Measurements from ENCODE around the gene SERPINB10. TPM values are rescaled to one million over a fixed set of nuclear protein-coding genes. Genes with fewer than 3 reads are reported as not detected.

Gene SERPINB10
- total RNA-seq (2014; rRNA removed; shearing (Covaris generic)) = not detected in 2 replicates

GRCh38 chr18:63907664-63908063, at the start of gene SERPINB10:
SERPINB10 (plus strand) TSS chr18:63907958; CDS start chr18:63915511, 7,553 bp downstream.
- in situ Hi-C loops (cut with HindIII; ENCODE audit: low sequenced_read_pairs) = no loop called here
- DNase-seq (ENCODE audit: low spot score) = no peak

- in situ Hi-C loops (cut with HindIII; ENCODE audit: low sequenced_read_pairs) = no loop called here
- no peak for DNase-seq (ENCODE audit: low spot score)
Measured at GRCh38 chr18:63858456-63858855, 49.3 kb upstream of the SERPINB10 start.

GRCh38 chr18:63859781-63860475, 47.8 kb upstream of the SERPINB10 start:
- in situ Hi-C loops (cut with HindIII; ENCODE audit: low sequenced_read_pairs) = no loop called here
- DNase-seq (ENCODE audit: low spot score) = no peak

GRCh38 chr18:63860531-63860930, 47.2 kb upstream of the SERPINB10 start:
- in situ Hi-C loops (cut with HindIII; ENCODE audit: low sequenced_read_pairs) = no loop called here

GRCh38 chr18:63867368-63868125, 40.2 kb upstream of the SERPINB10 start:
- in situ Hi-C loops (cut with HindIII; ENCODE audit: low sequenced_read_pairs) = no loop called here
- DNase-seq (ENCODE audit: low spot score) = no peak

More at GRCh38 chr18:63860531-63860930, 47.2 kb upstream of the SERPINB10 start:
- no peak for DNase-seq (ENCODE audit: low spot score)

- in situ Hi-C loops (cut with HindIII; ENCODE audit: low sequenced_read_pairs) = no loop called here
Measured at GRCh38 chr18:63868546-63868945, 39.2 kb upstream of the SERPINB10 start.

GRCh38 chr18:63869374-63869773, 38.4 kb upstream of the SERPINB10 start:
- no peak for DNase-seq (ENCODE audit: low spot score)
- in situ Hi-C loops (cut with HindIII; ENCODE audit: low sequenced_read_pairs) = no loop called here

More at GRCh38 chr18:63868546-63868945, 39.2 kb upstream of the SERPINB10 start:
- DNase-seq (ENCODE audit: low spot score) = no peak

- DNase-seq (ENCODE audit: low spot score) = no peak
Measured at GRCh38 chr18:63869851-63870250, 37.9 kb upstream of the SERPINB10 start.

GRCh38 chr18:63871836-63872235, 35.9 kb upstream of the SERPINB10 start:
- in situ Hi-C loops (cut with HindIII; ENCODE audit: low sequenced_read_pairs) = no loop called here
- DNase-seq (ENCODE audit: low spot score) = no peak

More at GRCh38 chr18:63869851-63870250, 37.9 kb upstream of the SERPINB10 start:
- in situ Hi-C loops (cut with HindIII; ENCODE audit: low sequenced_read_pairs) = no loop called here

- DNase-seq (ENCODE audit: low spot score) = no peak
- in situ Hi-C loops (cut with HindIII; ENCODE audit: low sequenced_read_pairs) = no loop called here
Measured at GRCh38 chr18:63872586-63872985, 35.2 kb upstream of the SERPINB10 start.

GRCh38 chr18:63878343-63878742, 29.4 kb upstream of the SERPINB10 start:
- in situ Hi-C loops (cut with HindIII; ENCODE audit: low sequenced_read_pairs) = no loop called here
- no peak for DNase-seq (ENCODE audit: low spot score)

GRCh38 chr18:63878925-63879324, 28.8 kb upstream of the SERPINB10 start:
- in situ Hi-C loops (cut with HindIII; ENCODE audit: low sequenced_read_pairs) = no loop called here
- DNase-seq (ENCODE audit: low spot score) = no peak

GRCh38 chr18:63879709-63880108, 28.0 kb upstream of the SERPINB10 start:
- in situ Hi-C loops (cut with HindIII; ENCODE audit: low sequenced_read_pairs) = no loop called here
- DNase-seq (ENCODE audit: low spot score) = no peak

- DNase-seq (ENCODE audit: low spot score) = no peak
- in situ Hi-C loops (cut with HindIII; ENCODE audit: low sequenced_read_pairs) = no loop called here
Measured at GRCh38 chr18:63881851-63882250, 25.9 kb upstream of the SERPINB10 start.

- in situ Hi-C loops (cut with HindIII; ENCODE audit: low sequenced_read_pairs) = no loop called here
- DNase-seq (ENCODE audit: low spot score) = no peak
Measured at GRCh38 chr18:63882333-63883141, 25.2 kb upstream of the SERPINB10 start.

- no peak for DNase-seq (ENCODE audit: low spot score)
- in situ Hi-C loops (cut with HindIII; ENCODE audit: low sequenced_read_pairs) = no loop called here
Measured at GRCh38 chr18:63883617-63884016, 24.1 kb upstream of the SERPINB10 start.

GRCh38 chr18:63887424-63887823, 20.3 kb upstream of the SERPINB10 start, which contains the start of gene SERPINB2:
SERPINB2 (plus strand) TSS chr18:63887705; CDS start chr18:63891445, 3,740 bp downstream.
- no peak for DNase-seq (ENCODE audit: low spot score)
- in situ Hi-C loops (cut with HindIII; ENCODE audit: low sequenced_read_pairs) = no loop called here

GRCh38 chr18:63888470-63889190, 19.1 kb upstream of the SERPINB10 start:
- in situ Hi-C loops (cut with HindIII; ENCODE audit: low sequenced_read_pairs) = no loop called here

GRCh38 chr18:63889626-63890025, 18.1 kb upstream of the SERPINB10 start:
- DNase-seq (ENCODE audit: low spot score) = no peak
- in situ Hi-C loops (cut with HindIII; ENCODE audit: low sequenced_read_pairs) = no loop called here

More at GRCh38 chr18:63888470-63889190, 19.1 kb upstream of the SERPINB10 start:
- DNase-seq (ENCODE audit: low spot score) = no peak

All from G401 (cell line).